Body of pancreas (tissue), 4 donors: ENCODE measurements around the gene ERCC6L2.

Source experiments
- CTCF ChIP-seq, 7 experiments: fragments of 450-650 bp in 4 of 7; fragments of 200-600 bp in 3 of 7; sonication (generic) in 3 of 7; IDR thresholded peaks; one replicate each; pipeline ENCODE4 v1.5.1; 2016 to 2019; ENCODE audit warnings: antibody characterized with exemption in 7 of 7
- POLR2A ChIP-seq, 3 donors: fragments of 450-650 bp; IDR thresholded peaks; one replicate each; pipeline ENCODE4 v1.6.1; 2016; ENCODE audit warnings: antibody characterized with exemption in 3 of 3, mild to moderate bottlenecking in 2 of 3

DNA sequence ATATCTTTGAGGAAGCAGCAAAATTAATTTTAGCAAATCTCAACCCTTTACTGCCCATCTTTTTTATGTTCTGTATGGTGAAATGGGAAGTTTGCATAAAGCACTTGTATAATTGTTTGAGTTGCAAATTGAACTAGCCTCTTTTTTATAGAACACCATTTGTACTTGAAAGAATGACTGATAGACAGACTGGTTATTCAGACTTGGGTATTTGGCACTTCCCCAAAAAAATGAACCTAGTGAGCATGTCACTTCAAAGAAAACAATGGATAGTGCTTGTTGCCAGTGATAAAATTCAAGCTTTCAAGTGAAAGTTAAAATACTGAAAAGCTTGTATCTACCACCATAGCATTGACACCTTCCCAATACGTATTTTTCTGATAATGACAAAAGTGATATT lies 115.8 kb downstream of the ERCC6L2 start:
- TF ChIP-seq CTCF (IDR thresholded peaks at IDR 0.05), result no peak
- no peak for TF ChIP-seq POLR2A (IDR thresholded peaks at IDR 0.05)
